ENCODE data around the gene LRFN5.
"Not testable (repeated sequence)": the region's sequence is repeated elsewhere in the genome, so short reads cannot be mapped to it uniquely, and the experiment has no call there.

LRFN5 gene

DNA sequence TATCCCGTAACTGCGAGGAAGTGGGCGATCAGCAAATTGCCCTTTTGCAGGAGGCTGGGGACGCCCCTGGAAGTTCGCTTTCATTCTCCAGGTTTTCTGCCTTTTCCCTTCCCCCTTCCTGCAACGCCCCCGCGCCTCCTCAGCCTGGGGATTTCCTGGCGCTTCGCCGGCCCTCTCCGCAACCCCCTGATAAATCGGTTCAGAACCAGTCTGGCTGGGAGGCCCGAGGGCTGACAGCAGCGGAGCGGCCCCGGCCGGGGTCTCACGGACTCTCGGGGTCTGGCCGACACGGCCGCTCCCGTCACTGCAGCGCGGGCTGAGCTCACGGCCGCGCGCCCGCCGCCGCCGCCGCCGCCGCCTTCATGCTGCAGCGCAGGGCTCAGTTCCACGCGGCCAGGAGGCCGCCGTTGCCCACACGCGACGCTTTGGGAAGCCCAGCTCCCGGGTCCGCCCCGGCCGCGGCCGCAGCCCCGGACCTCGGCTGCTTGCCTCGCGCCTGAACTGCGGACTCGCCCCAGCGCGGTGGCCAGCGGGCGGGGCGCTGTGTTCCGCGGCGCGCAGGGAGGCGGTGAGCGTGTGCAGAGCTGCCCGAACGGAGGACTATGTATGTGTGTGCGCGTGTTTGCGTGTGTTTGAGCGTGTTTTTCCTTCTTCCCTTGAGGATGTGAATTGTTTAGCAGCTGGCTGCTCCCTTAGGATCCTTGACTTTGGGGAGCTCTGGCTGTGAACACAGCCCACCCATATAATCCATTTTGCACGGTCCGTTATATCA is at the start of gene LRFN5:
Gene LRFN5, plus strand, starts transcription at position 345 of the 772 bp plus-strand sequence.
- peak; percentile 51 for DNase-seq

DNA sequence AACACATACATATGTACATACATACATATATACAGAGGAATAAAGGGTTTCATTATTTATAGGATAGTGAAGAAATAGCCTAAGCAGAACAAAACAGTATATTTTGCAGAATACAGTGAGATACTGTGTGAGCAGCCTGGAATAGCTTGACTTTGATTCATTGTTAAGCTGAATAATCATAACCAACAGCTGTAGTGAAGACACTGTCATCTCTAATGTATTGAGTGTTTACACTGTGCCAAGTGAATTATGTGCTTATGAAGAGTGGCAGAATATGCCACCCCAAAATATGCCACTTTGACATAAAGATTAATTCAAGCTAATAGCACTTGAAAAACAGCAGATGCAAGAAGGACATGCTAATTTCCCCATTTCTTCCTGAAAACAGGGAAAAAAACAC is 48.2 kb upstream of the LRFN5 start:
- peak; percentile 11 for DNase-seq

DNA sequence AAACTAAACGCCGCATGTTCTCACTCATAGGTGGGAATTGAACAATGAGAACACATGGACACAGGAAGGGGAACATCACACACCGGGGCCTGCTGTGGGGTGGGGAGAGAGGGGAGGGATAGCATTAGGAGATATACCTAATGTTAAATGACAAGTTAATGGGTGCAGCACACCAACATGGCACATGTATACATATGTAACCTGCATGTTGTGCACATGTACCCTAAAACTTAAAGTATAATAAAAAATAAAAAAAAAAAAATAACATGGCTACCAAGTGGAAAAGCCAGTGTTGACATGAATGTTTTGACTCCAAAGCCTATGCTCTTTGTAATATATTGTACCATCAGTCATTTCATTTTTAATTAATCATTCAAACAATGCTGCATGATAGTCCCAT is 39.8 kb upstream of the LRFN5 start:
- not testable (repeated sequence) for DNase-seq

DNA sequence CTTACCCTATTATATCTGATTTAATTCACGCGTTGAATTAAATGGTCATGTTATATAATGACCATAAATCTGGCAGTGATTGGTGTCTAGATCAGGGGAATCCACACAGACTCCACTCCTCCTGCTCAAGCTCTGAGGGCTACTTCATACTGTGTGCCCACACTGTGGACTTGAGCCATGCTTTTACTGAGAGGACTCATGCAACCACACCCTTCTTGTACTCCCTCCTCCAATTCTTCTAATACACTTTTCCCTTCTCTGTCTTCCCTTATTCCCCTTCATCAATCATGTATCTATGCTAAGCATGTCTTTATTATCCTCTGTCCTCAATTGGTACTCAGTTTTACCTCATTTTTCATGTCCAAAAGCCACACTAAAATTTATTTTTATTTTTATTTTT is 37.7 kb upstream of the LRFN5 start:
- no peak for DNase-seq

DNA sequence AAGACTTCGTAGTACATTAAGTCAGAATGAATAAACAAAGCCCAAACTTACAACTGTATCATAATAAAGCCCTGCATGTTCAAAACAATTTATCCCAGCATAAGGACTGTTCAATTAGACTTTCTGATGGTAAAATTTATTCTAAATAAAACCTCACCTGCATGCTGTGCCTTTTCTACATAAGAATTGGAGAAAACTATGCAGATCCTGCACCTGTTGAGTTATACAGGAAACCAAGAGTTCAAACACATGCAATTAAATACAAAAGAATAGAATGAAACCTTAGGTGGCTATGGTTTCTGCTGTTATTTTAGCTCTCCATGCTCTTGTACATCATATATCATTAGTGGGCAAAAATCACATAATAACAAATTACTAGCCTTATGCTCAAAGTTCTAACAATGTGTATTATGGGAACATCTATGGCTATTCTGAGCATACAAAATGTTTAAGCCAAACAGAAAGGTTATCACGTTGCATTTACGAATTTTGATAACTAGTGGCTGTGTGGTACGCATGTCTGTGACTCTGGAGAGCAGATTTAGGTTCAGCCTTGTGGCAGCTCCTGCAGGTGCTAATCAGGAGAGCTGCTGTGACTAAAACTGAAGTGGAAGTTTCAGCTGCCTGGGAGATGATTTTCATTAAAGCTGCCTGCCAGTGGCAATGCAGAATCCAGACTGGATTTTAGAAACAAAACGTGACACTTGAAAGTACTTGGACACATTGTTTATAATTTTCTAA is 36.1 kb upstream of the LRFN5 start:
- DNase-seq: no peak

DNA sequence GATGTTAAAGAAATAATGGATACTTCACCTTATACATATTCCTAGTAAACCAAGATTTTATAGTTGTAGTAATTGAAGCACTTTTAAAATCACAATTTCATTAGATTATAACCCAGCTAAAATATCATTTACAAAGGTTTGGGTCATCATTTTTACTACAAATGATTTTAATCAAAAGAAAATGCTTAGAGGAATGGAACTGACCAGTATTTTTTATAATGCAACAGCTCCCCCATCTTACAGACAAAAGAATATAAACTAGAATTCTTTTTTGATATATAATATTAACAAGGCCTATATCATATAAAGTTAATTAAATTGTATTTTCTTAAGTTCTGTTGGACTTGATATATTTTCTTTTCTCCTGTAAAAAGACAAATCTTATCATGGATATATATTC is 20.4 kb upstream of the LRFN5 start:
- no peak for DNase-seq

DNA sequence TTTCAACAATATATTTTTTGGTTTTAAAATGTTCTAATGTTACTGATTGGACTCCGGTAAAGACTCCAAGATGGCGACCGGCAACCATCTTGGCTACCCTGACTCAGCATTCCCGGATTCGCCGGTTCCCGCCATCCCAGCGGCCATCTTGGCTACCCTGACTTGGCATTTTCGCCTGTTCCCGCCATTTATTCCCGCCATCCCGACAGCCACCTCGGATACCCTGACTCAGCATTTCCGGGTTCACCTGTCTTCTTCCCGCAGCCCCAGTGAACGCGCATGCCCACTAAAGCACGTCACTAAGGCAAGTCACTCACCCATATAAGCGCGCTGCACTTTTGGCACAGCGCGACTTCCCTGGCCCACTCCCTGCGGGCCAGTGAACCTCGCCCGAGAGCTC is 9.0 kb upstream of the LRFN5 start:
- DNase-seq: no peak

DNA sequence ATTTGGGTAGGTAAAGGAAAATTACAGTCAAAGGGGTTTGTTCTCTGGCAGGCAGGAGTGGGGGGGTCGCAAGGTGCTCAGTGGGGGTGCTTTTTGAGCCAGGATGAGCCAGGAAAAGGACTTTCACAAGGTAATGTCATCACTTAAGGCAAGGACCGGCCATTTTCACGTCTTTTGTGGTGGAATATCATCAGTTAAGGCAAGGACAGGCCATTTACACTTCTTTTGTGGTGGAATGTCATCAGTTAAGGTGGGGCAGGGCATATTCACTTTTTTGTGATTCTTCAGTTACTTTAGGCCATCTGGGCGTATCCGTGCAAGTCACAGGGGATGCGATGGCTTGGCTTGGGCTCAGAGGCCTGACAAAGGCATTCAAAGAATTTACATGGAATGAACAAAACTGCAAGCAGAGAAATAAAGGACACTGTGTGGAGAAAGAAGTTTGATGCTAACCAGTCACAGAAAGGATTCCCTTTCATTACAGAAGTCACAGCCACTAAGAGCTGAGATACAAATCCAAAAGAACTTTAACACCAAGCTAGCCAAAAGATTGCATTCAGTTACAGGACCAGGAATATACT is 6.8 kb upstream of the LRFN5 start:
- DNase-seq: not testable (repeated sequence)

DNA sequence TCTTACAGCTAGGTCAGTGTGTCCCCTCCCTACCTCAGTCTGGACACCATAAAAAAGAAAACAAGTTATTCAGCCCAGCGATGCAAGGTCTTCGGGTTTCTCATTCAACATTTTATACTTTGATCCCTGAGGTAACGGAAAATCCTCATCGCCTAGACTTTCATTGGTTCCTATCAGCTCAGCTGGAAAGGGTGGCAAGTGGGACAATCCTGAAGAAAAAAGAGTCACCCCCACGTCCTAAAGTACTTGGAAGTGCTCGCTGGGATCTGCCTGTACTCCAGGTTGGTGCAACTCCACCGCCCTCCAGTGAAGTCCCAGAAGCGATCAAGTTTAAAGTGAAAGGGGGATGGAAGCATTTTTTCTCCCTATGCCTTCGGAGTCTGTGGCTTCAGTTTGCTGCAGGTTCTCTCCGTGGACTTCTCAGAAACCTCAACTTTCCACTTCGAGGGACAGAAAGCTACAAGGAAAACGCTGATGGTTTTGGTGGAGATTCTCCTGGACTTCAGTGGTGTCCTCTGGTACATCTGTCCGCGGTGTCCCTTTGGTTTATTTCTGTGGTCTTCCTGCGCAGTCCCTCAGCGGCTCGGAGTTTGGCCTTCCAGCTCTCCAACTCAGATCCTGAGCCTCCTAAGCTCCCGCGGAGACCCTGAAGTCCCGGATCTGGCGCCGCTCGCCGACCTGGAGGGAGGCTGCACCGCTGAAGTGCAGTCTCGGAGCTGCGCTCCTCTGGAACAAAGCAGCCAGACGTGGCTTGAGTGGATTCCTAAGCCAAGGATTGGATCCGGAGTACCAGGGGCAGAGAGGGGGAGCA is 1.8 kb upstream of the LRFN5 start:
- DNase-seq: peak; percentile 65

DNA sequence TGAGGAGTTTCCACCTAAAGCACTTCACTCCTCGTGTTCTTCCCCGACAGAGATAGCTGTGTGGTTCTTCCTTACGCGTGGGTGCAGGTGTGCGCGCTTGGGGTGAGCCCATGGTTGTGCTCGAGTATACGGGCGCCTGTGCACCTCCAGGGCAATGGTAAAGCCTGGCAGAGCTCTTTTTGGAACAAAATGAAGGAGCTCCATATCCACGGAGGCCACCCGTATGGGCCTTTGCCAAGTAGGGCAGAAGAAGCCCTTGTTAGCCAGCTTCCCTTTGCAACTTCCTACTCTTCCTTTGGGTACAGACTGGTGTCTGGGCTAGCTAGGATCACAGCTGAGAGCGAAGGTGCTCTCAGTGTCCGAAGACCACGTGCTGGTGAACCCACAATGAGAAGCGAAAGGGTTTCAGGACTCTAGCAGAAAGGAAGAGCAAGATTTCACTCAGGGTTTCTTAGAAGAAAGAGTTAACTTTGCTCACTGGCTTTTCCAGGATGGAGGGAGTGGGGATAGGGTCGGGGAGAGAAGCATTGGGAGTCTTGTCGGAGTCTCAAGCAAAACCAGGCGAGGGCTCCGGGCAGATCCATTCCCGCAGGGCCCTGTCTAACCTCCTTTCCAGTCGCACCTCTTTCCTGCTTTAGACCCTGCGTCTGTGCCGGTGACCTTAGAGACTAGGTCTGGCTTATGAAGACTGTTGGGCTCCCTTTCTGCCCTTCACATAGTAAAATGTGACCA is 960 bp upstream of the LRFN5 start:
- peak; percentile 55 for DNase-seq

DNA sequence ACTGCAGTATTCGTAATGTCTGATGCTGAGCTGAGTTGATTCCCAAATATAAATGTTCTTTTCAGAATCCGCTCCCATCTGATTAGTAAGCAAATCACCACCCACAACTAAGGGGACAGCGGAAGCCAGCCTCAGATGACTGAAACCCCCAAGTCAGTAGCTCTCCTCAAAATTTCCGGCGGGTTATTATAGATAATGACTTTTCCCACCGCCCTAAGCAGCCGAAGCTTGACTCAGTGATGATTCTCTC is 469 bp upstream of the LRFN5 start:
- DNase-seq: no peak

DNA sequence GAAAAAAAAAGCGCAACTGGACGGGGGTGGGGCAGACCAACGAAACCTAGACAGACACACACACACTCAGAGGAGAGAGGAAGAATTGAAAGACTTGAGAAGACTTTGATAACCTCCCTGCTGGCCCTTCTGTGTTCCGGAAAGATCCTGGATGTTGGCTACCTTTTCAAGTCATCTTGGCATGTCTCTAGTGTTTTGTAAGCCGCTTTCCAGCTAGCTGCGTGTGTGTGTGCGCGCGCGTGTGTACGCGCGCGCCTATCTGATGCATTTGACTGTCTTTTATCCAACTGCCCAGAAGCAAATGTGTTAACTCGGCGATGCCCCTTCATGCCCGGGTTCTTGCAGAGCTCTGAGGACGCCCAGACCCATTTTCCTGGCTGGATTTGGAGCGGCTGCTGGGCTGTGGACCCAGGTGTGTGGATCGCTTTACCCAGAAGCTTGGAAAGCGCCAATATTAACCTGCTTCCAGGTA is 664 bp downstream of the LRFN5 start:
- peak; percentile 46 for DNase-seq

DNA sequence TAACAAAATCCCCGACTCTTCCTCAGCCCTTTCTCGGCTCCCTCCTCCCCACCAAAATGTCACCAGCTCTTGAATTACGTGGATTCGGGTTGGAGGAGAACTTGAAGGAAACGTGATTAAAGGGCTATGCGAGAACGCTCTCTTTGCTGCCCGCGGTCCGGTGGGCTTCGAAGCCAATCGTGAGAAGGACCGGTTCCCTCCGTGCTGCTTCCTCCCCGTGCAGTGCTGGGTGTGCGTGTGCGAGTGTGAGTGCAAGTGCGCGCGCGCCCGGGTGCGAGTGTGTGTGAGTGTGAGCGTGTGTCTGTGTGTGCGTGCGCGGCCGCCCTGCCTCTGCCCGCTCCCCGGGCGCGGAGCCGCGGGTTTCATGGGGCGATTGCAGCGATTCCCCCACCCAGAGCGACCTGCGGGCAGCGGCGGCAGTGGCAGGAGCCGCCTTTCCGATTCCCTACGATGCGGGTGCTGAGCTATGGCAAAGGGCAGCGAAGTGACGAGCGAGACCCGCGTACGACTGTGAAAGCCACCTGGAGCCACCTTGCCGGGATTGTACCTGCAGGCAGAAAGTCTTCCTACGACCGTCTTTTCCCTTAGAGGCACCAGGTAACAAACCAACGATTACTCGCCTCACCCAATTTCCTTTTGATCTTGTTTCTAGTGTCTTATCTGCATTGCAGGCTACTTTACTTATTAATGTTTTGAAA is 1.4 kb downstream of the LRFN5 start:
- DNase-seq: no peak

DNA sequence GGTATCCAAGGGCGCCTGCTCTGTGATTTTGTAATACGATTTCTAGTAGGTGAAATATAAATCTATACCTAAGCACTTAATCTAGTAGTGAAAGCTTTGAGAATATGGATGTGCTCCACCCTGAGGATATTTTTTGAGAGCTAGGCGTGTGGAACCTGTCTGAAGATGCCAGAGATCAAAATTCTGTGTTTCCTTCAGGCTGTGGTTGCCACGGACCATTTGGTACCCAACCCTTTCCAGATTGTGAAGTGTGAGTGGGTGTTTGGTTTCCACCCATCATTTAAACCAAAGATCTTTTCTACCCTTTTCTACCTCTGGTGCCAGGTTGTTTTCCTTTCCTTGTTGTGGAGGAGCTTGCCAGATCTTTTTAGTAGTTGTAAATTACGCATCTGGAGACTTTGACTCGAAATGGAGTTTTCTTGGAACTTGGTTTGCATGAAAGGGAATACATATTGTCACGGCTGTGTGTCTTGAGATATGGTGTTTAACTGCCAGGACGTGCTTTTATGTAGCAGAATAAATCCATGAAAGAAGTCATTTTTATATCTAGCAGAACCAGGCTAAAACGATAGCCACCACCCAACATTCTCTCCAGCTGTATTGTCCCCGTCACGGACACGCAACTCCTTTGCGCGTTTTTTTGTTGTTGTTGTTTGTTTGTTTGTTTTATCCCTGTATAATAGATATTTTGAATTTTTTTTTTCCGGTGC is 2.2 kb downstream of the LRFN5 start:
- DNase-seq: peak; percentile 13

DNA sequence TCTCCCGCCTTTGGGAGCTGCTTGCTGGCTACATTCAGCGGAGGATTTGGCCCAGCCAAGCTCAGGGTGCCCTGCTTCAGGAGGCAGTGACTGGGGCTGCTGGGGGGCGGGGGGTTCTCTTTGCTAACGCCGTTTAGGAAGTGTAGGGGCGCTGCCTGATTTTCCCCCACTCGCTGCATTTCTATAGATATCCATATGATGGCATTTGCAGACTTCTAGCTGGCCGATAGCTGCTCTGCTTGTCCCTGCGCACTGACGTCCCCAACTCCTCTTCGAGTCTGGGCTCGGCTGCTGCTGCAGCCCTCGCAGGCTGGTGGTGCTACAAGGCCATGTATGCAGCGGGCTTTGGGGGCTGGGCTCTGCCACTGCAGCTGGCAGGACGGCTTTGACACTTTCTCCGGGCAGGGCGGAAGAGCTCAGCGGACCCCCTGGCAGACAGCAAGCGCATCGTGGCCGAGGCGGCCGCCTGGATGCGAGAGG is 3.1 kb downstream of the LRFN5 start:
- peak; percentile 92 for DNase-seq

DNA sequence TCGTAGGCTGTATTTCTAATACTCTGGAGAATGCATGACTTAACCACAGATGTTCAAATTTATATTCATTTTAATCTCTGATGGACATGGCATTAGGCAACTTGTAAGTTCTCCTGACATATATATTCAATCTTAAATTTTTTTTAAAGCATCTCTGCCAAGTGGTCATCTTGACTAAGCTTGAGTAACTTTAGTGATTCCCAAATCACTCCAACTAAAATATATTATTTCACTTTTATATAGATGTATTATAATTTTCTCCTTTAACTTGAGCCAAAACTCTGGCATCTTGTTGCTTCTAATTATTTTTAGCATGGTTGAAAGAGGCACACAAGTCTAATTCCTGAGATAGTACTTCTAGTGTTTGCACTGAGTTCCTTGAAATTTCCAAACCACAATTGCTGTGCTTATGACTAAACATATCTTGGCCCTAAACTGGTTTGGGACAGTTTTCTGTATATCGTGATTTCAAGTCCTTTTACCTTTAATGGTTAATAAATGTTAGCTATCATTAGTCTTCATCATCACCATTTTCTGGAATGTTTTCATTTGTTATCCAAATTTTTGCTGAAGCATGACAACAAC is 8.4 kb downstream of the LRFN5 start:
- DNase-seq: no peak

DNA sequence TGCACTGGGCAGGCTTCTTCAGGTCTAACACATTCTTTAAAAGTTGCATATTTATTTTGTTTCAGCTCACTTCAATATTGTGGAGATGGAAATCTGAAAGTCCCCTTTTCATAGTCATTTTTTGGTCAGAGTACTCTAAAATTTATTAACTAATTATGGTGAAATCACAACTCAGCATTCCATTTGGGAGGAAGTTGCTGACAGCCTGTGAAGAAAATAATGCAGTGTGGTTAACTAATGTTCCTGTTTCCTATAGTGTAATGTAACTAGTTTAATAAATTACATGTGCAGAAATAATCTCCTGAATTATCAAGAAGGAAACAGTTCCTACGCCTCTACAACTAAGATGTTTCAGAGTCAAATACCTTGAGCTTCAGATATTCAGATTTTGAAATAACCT is 17.1 kb downstream of the LRFN5 start:
- DNase-seq: no peak

DNA sequence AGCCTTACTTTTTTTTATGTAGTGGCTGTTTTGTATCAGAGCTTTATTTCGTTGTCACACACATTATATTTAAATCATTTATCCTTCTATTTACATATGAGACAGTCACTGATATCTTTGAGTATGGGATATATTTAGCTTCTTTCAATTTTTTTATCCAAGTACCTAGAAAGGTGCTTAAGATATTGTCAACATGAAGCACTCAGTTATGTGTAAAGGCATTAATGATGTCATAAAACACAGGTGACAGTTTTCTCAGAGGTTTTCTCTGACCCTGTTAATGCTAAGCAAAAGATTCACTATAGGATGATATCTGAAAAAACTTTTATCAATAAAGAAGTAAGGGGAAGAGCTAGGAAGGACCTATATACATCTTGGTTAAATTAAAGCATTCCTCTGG is 23.2 kb downstream of the LRFN5 start:
- DNase-seq: no peak

DNA sequence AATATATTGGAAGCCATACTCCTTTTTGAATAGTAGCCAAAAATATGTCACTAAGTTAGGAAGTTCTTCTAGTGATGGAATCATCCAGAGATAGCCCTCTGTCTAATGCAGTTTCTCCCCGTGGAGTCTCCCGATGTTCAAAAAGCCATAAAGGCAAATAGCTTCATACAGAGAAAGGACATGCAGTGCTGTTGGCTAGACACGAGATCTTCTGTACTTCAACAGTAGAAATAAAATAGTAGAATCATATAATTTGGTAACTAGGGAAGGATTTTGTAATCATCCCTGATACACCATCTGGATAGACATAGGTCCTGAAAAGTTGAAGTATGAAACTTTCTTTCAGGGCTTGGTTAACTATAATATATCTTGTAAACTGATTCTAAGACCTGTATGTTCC is 27.6 kb downstream of the LRFN5 start:
- no peak for DNase-seq

DNA sequence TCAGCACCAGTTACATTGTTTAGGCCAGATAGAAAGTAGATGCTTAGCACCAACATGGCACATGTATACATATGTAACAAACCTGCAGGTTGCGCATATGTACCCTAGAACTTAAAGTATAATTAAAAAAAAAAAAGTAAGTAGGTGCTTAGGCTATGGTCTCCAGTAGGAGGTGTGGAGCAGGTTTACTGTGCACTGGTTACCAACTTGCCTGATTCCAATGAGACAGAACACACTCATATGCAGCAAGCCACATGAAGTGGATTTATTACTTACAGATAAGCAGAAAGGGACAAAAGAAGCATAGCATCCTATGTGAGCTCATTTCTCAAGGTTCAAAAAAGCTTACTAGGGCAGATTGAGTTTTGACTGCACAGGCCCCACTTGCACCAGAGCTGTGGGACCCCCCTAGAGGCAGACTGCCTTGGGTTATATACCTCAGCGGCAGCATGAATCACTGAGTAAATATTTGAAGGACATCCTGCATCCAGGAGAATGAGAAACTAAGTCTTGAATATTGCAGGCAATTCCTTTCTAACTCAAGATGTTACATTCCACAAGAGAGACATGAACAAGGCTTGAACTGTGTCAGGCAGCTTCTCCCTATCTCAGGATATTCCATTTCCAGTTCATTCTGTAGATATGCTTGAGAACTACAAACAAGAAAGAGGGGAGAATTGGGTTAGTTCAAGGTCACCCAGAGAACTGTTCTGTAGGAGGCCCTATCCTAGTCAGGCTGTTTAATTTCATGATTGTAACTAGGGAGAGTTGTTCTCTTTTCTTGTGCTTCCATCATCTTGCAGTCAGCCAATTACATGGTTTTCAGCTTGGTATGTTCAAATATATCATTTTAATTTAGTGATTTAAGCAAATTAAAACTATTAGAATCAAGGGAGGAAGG is 30.1 kb downstream of the LRFN5 start:
- no peak for DNase-seq

Data from NCI-H1694 (cell line).